Upper lobe of left lung (tissue), 6 donors: ENCODE results near the gene ITIH5. TPM values are rescaled to one million over a fixed set of nuclear protein-coding genes. Genes with fewer than 3 reads are reported as not detected.
A peak's percentile ranks its signal among the peaks of the same experiment; 100 is the strongest.

ENCODE experiments used
- ATAC-seq, 2 donors: fragments of 200-7000 bp; cut with Tn5 transposase; one replicate each; pipeline ENCODE4 v1.9.1; 2022; ENCODE audit warnings: mild to moderate bottlenecking in 2 of 2, moderate library complexity in 2 of 2; ENCODE audit not compliant: low FRiP score in 2 of 2
- DNase-seq, 2 donors: peaks; one replicate each; pipeline ENCODE4 v3.0.0-alpha.2; 2019 to 2020
- H3K27ac ChIP-seq, 4 donors: fragments of 200-600 bp; sonication (generic); one replicate each; pipeline ENCODE4 v1.5.1; 2016 to 2019
- H3K27me3 ChIP-seq, 4 donors: fragments of 200-600 bp; sonication (generic); one replicate each; pipeline ENCODE4 v1.5.1; 2017 to 2019
- H3K36me3 ChIP-seq, 4 donors: fragments of 200-600 bp; sonication (generic); one replicate each; pipeline ENCODE4 v1.5.1; 2016 to 2019
- H3K4me1 ChIP-seq, 4 donors: fragments of 200-600 bp; sonication (generic); one replicate each; pipeline ENCODE4 v1.5.1; 2018 to 2019
- H3K4me3 ChIP-seq, 4 donors: fragments of 200-600 bp; sonication (generic); one replicate each; pipeline ENCODE4 v1.5.1; 2017 to 2019; ENCODE audit warnings: mild to moderate bottlenecking in 2 of 4, moderate library complexity in 1 of 4
- H3K9me3 ChIP-seq, 4 donors: fragments of 200-600 bp; sonication (generic); one replicate each; pipeline ENCODE4 v1.5.1; 2018 to 2019
- CTCF ChIP-seq, 6 experiments: fragments of 450-650 bp in 4 of 6; fragments of 200-600 bp in 2 of 6; sonication (generic) in 2 of 6; IDR thresholded peaks; one replicate each; pipeline ENCODE4 v1.5.1; 2016 to 2019; ENCODE audit warnings: antibody characterized with exemption in 6 of 6
- EP300 ChIP-seq, 4 donors: sonication (generic); formaldehyde crosslinking; IDR thresholded peaks; one replicate each; pipeline ENCODE4 v1.5.1; 2017; ENCODE audit warnings: antibody characterized with exemption in 4 of 4, control low read depth in 2 of 4
- POLR2A ChIP-seq, 4 donors: fragments of 450-650 bp; IDR thresholded peaks; one replicate each; pipeline ENCODE4 v1.5.1; 2016 to 2017; ENCODE audit warnings: antibody characterized with exemption in 4 of 4, mild to moderate bottlenecking in 2 of 4
- POLR2AphosphoS5 ChIP-seq, 2 donors: sonication (generic); formaldehyde crosslinking; IDR thresholded peaks; one replicate each; pipeline ENCODE4 v1.5.1; 2017; ENCODE audit warnings: antibody characterized with exemption in 2 of 2
- WGBS, 2 donors: methylation state at CpG; one replicate each; pipeline ENCODE4 v1.1.5; 2017 to 2018; 5-methylcytosine and 5-hydroxymethylcytosine counted together
- total RNA-seq, 6 donors: library from RNA; depleted of rRNA in 4 of 6; stranded (reverse); fragments of >200 nt in 4 of 6; gene quantifications; one replicate each; pipeline versions ENCODE4 v1.1.0 to v1.2.1, GENCODE V29; 2016 to 2021
- donor health status: DM: no; HTN: no; CAD: no; lungs with moderate emphysema.
- donor health status: DM: no; HTN: yes; CAD: no; lungs with severe emphysema.

Gene ITIH5
- total RNA-seq, 6 donors from 2014 or later = 9.7 to 21.0 (median 11.6) TPM

GRCh38 chr10:7580520-7580919 is 86.2 kb downstream of the ITIH5 start:
- DNase-seq (no peak), ATAC-seq (no peak)
- no peak overlapping the region for H3K27ac ChIP-seq
- no peaks in the 10 kb centered on the region for H3K9me3 ChIP-seq
- H3K36me3 ChIP-seq = no peaks in the 10 kb centered on the region
- 72 to 76% methylated on average over 5 of the region's 5 CpGs for WGBS, 2 donors
- no peaks in the 10 kb centered on the region for H3K27me3 ChIP-seq
- no peak overlapping the region for H3K4me3 ChIP-seq
- no peak for TF ChIP-seq EP300 (IDR thresholded peaks at IDR 0.05)
- TF ChIP-seq CTCF (IDR thresholded peaks at IDR 0.05) = no peak
- TF ChIP-seq POLR2AphosphoS5 (IDR thresholded peaks at IDR 0.05) = no peak
- TF ChIP-seq POLR2A (IDR thresholded peaks at IDR 0.05) = no peak
- peaks cover 0 to 4% (median 0%) of the 10 kb centered on the region in 4 donors for H3K4me1 ChIP-seq

- Histone ChIP-seq H3K27me3 (no peaks in the 10 kb centered on the region), H3K9me3 (no peaks in the 10 kb centered on the region), H3K4me1 (peaks cover 0 to 4% (median 0%) of the 10 kb centered on the region in 4 donors), H3K27ac (no peak overlapping the region), H3K36me3 (no peaks in the 10 kb centered on the region), H3K4me3 (no peak overlapping the region)
- ATAC-seq (no peak), DNase-seq (peak in 1 of 2 donors; percentile 62)
- no peak for TF ChIP-seq EP300 (IDR thresholded peaks at IDR 0.05)
- no peak for TF ChIP-seq CTCF (IDR thresholded peaks at IDR 0.05)
- TF ChIP-seq POLR2A (IDR thresholded peaks at IDR 0.05) = no peak
- TF ChIP-seq POLR2AphosphoS5 (IDR thresholded peaks at IDR 0.05) = no peak
- WGBS, 2 donors = 91 to 96% methylated on average over 10 to 25 of the region's 25 CpGs
Observed at GRCh38 chr10:7579681-7580080, 87.1 kb downstream of the ITIH5 start.

GRCh38 chr10:7577579-7577978 is 89.2 kb downstream of the ITIH5 start:
- peaks cover 0 to 11% (median 3%) of the 10 kb centered on the region in 4 donors for H3K4me1 ChIP-seq
- no peak overlapping the region for H3K27ac ChIP-seq
- no peak for ATAC-seq
- DNase-seq = no peak
- no peak overlapping the region for H3K4me3 ChIP-seq
- H3K36me3 ChIP-seq = no peaks in the 10 kb centered on the region
- WGBS, 2 donors = 88 to 89% methylated on average over 5 of the region's 5 CpGs
- TF ChIP-seq CTCF (IDR thresholded peaks at IDR 0.05) = no peak
- no peak for TF ChIP-seq POLR2A (IDR thresholded peaks at IDR 0.05)
- TF ChIP-seq EP300 (IDR thresholded peaks at IDR 0.05) = no peak
- no peak for TF ChIP-seq POLR2AphosphoS5 (IDR thresholded peaks at IDR 0.05)
- no peaks in the 10 kb centered on the region for H3K9me3 ChIP-seq
- H3K27me3 ChIP-seq = no peaks in the 10 kb centered on the region

- Histone ChIP-seq H3K4me3 (no peak overlapping the region), H3K36me3 (no peaks in the 10 kb centered on the region), H3K27ac (no peak overlapping the region), H3K4me1 (peaks cover 0 to 12% (median 6%) of the 10 kb centered on the region in 4 donors), H3K27me3 (no peaks in the 10 kb centered on the region), H3K9me3 (no peaks in the 10 kb centered on the region)
- TF ChIP-seq CTCF (IDR thresholded peaks at IDR 0.05) (no peak), POLR2AphosphoS5 (IDR thresholded peaks at IDR 0.05) (no peak), POLR2A (IDR thresholded peaks at IDR 0.05) (no peak), EP300 (IDR thresholded peaks at IDR 0.05) (no peak)
- 63 to 69% methylated on average over 4 of the region's 4 CpGs for WGBS, 2 donors
- DNase-seq (no peak), ATAC-seq (no peak)
Observed at GRCh38 chr10:7577176-7577575, 89.6 kb downstream of the ITIH5 start.

GRCh38 chr10:7576340-7576739 is 90.4 kb downstream of the ITIH5 start:
- Histone ChIP-seq H3K4me3 (no peak overlapping the region), H3K27ac (peak overlapping the region in 1 of 4 donors; percentile 5), H3K36me3 (no peaks in the 10 kb centered on the region), H3K4me1 (peaks cover 0 to 21% (median 8%) of the 10 kb centered on the region in 4 donors), H3K9me3 (no peaks in the 10 kb centered on the region), H3K27me3 (no peaks in the 10 kb centered on the region)
- ATAC-seq (peak in 1 of 2 donors; percentile 43), DNase-seq (peak in 1 of 2 donors; percentile 74)
- no peak for TF ChIP-seq POLR2AphosphoS5 (IDR thresholded peaks at IDR 0.05)
- TF ChIP-seq EP300 (IDR thresholded peaks at IDR 0.05) = no peak
- TF ChIP-seq POLR2A (IDR thresholded peaks at IDR 0.05) = no peak
- no peak for TF ChIP-seq CTCF (IDR thresholded peaks at IDR 0.05)
- 90 to 92% methylated on average over 13 to 21 of the region's 21 CpGs for WGBS, 2 donors
